Stomach (tissue), 9 donors: ENCODE measurements around the gene ARFGAP1. TPM values are rescaled to one million over a fixed set of nuclear protein-coding genes. Genes with fewer than 3 reads are reported as not detected.
A peak's percentile ranks its signal among the peaks of the same experiment; 100 is the strongest.

Experiments used
- DNase-seq, 2 donors: peaks; one replicate each; pipeline versions ENCODE4 v3.0.0 to v3.0.0-alpha.2; 2013 to 2019
- H3K27ac ChIP-seq, 5 donors: fragments of 200-600 bp in 4 of 5; sonication (generic) in 4 of 5; one replicate each; pipeline ENCODE4 v1.5.1; 2013 to 2019; ENCODE audit warnings: mild to moderate bottlenecking in 1 of 5, moderate library complexity in 1 of 5
- H3K27me3 ChIP-seq, 3 donors: fragments of 200-600 bp; sonication (generic); one replicate each; pipeline ENCODE4 v1.5.1; 2017 to 2019; ENCODE audit warnings: mixed run types in 1 of 3
- H3K36me3 ChIP-seq, 4 donors: fragments of 200-600 bp; sonication (generic); 1 replicate in 3 of 4; 2 replicates in 1 of 4; pipeline ENCODE4 v1.5.1; 2016 to 2019
- H3K4me1 ChIP-seq, 4 donors: fragments of 200-600 bp; sonication (generic); one replicate each; pipeline ENCODE4 v1.5.1; 2016 to 2019
- H3K4me3 ChIP-seq, 4 donors: fragments of 200-600 bp; sonication (generic) in 3 of 4; one replicate each; pipeline ENCODE4 v1.5.1; 2016 to 2019; ENCODE audit warnings: mild to moderate bottlenecking in 1 of 4
- H3K9me3 ChIP-seq, 4 donors: fragments of 200-600 bp; sonication (generic); one replicate each; pipeline ENCODE4 v1.5.1; 2016 to 2019
- CTCF ChIP-seq, 7 experiments: fragments of 450-650 bp in 4 of 7; fragments of 200-600 bp in 3 of 7; sonication (generic) in 3 of 7; IDR thresholded peaks; one replicate each; pipeline ENCODE4 v1.5.1; 2016 to 2019; ENCODE audit warnings: antibody characterized with exemption in 7 of 7, control low read depth in 2 of 7, mild to moderate bottlenecking in 1 of 7
- EP300 ChIP-seq: sonication (generic); formaldehyde crosslinking; IDR thresholded peaks from one replicate; pipeline ENCODE4 v1.6.1; 2017; ENCODE audit warnings: antibody characterized with exemption
- POLR2A ChIP-seq, 4 donors: fragments of 450-650 bp; IDR thresholded peaks; one replicate each; pipeline ENCODE4 v1.6.1; 2016; ENCODE audit warnings: antibody characterized with exemption in 4 of 4, control low read depth in 2 of 4, mild to moderate bottlenecking in 1 of 4, moderate library complexity in 1 of 4
- POLR2AphosphoS5 ChIP-seq, 3 donors: sonication (generic); formaldehyde crosslinking; IDR thresholded peaks; one replicate each; pipeline ENCODE4 v1.6.1; 2016; ENCODE audit warnings: antibody characterized with exemption in 3 of 3
- WGBS, 5 donors: extraction: QIAGEN DNeasy Blood & Tissue Kit in 3 of 5; methylation state at CpG; one replicate each; pipeline versions ENCODE4 v1.1.5 to v1.1.7; 2013 to 2018; 5-methylcytosine and 5-hydroxymethylcytosine counted together
- intact Hi-C: fragments of 100-400 bp; cut with DNase I; formaldehyde crosslinking; loops from one replicate; pipeline ENCODE4 v1.15.1; 2023; ENCODE audit warnings: low total_unique reads
- polyA plus RNA-seq, 3 donors: library from polyadenylated mRNA; stranded (reverse); fragments of 200-250 nt; gene quantifications; one replicate each; pipeline ENCODE4 v1.2.3, GENCODE V29; 2013
- total RNA-seq, 5 donors: library from RNA; depleted of rRNA; stranded (reverse); fragments of >200 nt; gene quantifications; one replicate each; pipeline versions ENCODE4 v1.1.0 to v1.2.3, GENCODE V29; 2014 to 2016
- donor health status: healthy with polysubstance abuse.
- donor health status: Bipolar disorder and iron deficiency.
- donor health status: healthy.

The ARFGAP1 gene
- total and polyA plus RNA-seq, 8 donors, result 51.3 to 146 (median 59.4) TPM

GRCh38 chr20:63224412-63225081 is 48.1 kb upstream of the ARFGAP1 start:
- H3K9me3 ChIP-seq, result no peaks in the 10 kb centered on the region
- H3K27ac ChIP-seq, result no peak overlapping the region
- peaks cover 0 to 30% (median 11%) of the 10 kb centered on the region in 3 donors for H3K27me3 ChIP-seq
- WGBS, 5 donors, result 22 to 32% (median 25%) methylated on average over 13 to 16 of the region's 16 CpGs
- peaks cover 5 to 13% (median 9%) of the 10 kb centered on the region in 4 donors for H3K4me1 ChIP-seq
- H3K4me3 ChIP-seq, result no peak overlapping the region
- no peaks in the 10 kb centered on the region for H3K36me3 ChIP-seq
- DNase-seq, result peak; percentile 66 to 74
- intact Hi-C loops, result no loop called here
- TF ChIP-seq CTCF (IDR thresholded peaks at IDR 0.05) (no peak), EP300 (no peak), POLR2AphosphoS5 (IDR thresholded peaks at IDR 0.05) (no peak), POLR2A (IDR thresholded peaks at IDR 0.05) (no peak)

- no peaks in the 10 kb centered on the region for H3K9me3 ChIP-seq
- TF ChIP-seq POLR2AphosphoS5 (IDR thresholded peaks at IDR 0.05), result no peak
- no peak for TF ChIP-seq POLR2A (IDR thresholded peaks at IDR 0.05)
- no peak for TF ChIP-seq CTCF (IDR thresholded peaks at IDR 0.05)
- TF ChIP-seq EP300, result no peak
- H3K4me3 ChIP-seq, result no peak overlapping the region
- peaks cover 5 to 13% (median 9%) of the 10 kb centered on the region in 4 donors for H3K4me1 ChIP-seq
- WGBS, 5 donors, result 30 to 36% (median 35%) methylated on average over 7 of the region's 7 CpGs
- H3K36me3 ChIP-seq, result no peaks in the 10 kb centered on the region
- no peak overlapping the region for H3K27ac ChIP-seq
- no peak for DNase-seq
- peaks cover 0 to 29% (median 12%) of the 10 kb centered on the region in 3 donors for H3K27me3 ChIP-seq
- intact Hi-C loops, result no loop called here
Observed at GRCh38 chr20:63225082-63225454, 47.5 kb upstream of the ARFGAP1 start.

- Histone ChIP-seq H3K27me3 (peaks cover 0 to 29% (median 17%) of the 10 kb centered on the region in 3 donors), H3K4me3 (no peak overlapping the region), H3K27ac (no peak overlapping the region), H3K36me3 (no peaks in the 10 kb centered on the region), H3K9me3 (no peaks in the 10 kb centered on the region), H3K4me1 (peaks cover 5 to 17% (median 10%) of the 10 kb centered on the region in 4 donors)
- DNase-seq, result no peak
- TF ChIP-seq POLR2A (IDR thresholded peaks at IDR 0.05) (no peak), POLR2AphosphoS5 (IDR thresholded peaks at IDR 0.05) (no peak), EP300 (no peak), CTCF (IDR thresholded peaks at IDR 0.05) (no peak)
- intact Hi-C loops, result no loop called here
- 69 to 87% (median 76%) methylated on average over 16 to 19 of the region's 19 CpGs for WGBS, 5 donors
Observed at GRCh38 chr20:63226042-63226943, 46.3 kb upstream of the ARFGAP1 start.

- intact Hi-C loops, result no loop called here
Observed at GRCh38 chr20:63227260-63227659, 45.4 kb upstream of the ARFGAP1 start.

More at GRCh38 chr20:63227260-63227659, 45.4 kb upstream of the ARFGAP1 start:
- no peak overlapping the region for H3K4me3 ChIP-seq
- peaks cover 0 to 37% (median 17%) of the 10 kb centered on the region in 3 donors for H3K27me3 ChIP-seq
- peaks cover 5 to 25% (median 10%) of the 10 kb centered on the region in 4 donors for H3K4me1 ChIP-seq
- H3K9me3 ChIP-seq, result no peaks in the 10 kb centered on the region
- TF ChIP-seq EP300, result no peak
- TF ChIP-seq CTCF (IDR thresholded peaks at IDR 0.05), result no peak
- no peak for TF ChIP-seq POLR2A (IDR thresholded peaks at IDR 0.05)
- no peak for TF ChIP-seq POLR2AphosphoS5 (IDR thresholded peaks at IDR 0.05)
- H3K36me3 ChIP-seq, result no peaks in the 10 kb centered on the region
- WGBS, 5 donors, result 85 to 92% (median 89%) methylated on average over 5 of the region's 5 CpGs
- no peak overlapping the region for H3K27ac ChIP-seq
- DNase-seq, result no peak
